NT2/D1 (cell line): ENCODE measurements around the gene ASB7.

Experiments
- YY1 ChIP-seq: IDR thresholded peaks from 2 replicates; pipeline ENCODE4 v1.6.1; 2011; ENCODE audit not compliant: insufficient read length, insufficient read depth
- ZNF274 ChIP-seq: IDR thresholded peaks from 2 replicates; pipeline ENCODE4 v1.6.1; 2011; ENCODE audit warnings: mild to moderate bottlenecking, low read depth, low read length

DNA sequence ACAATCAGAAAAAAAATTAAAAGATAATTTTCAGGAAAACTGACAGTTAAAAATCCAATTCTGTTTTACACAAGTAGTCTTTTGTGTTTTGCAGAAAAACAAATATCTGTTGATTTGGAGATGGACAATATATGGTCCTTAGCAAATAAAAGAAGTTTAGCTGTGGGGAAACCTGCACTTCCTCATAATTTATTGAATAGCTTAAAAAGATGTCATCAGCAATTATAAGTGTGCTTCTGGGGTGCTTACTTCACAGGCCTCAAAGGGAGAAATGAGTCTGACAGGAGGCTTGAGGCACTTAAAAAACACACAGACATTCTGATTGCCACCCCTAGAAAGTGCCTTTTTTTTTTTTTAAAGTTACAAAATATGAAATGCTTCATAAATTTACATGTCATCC is 42.1 kb upstream of the ASB7 start:
- TF ChIP-seq ZNF274 (no peak), YY1 (no peak)
